HEK293 (cell line): ENCODE measurements around the gene CELF1.
A peak's percentile ranks its signal among the peaks of the same experiment; 100 is the strongest.

Source experiments
- CTCF ChIA-PET: fragments of 350-600 bp; formaldehyde crosslinking; extraction: SDS; loops from one replicate; lab custom pipeline; 2021; ENCODE audit warnings: antibody characterized with exemption; lab: Yijun Ruan, JAX
- POLR2A ChIA-PET: fragments of 300-600 bp; formaldehyde crosslinking; extraction: SDS; loops from one replicate; lab custom pipeline; 2020; ENCODE audit warnings: antibody characterized with exemption, inconsistent platforms; lab: Yijun Ruan, JAX
- H3K27ac ChIP-seq: fragments of 200-500 bp; sonication (Bioruptor generic); 2 replicates; pipeline ENCODE4 v1.5.1; 2014; ENCODE audit warnings: low read depth, low read length, control low read depth, inconsistent platforms; ENCODE audit errors: extremely low read depth
- H3K36me3 ChIP-seq, 2 experiments: fragments of 200-500 bp in 1 of 2; sonication (Bioruptor generic) in 1 of 2; 1 replicate in 1 of 2; 2 replicates in 1 of 2; pipeline ENCODE4 v1.5.1; 2014 to 2017; ENCODE audit warnings: inconsistent platforms in 2 of 2, low read length in 2 of 2; ENCODE audit not compliant: control insufficient read depth in 2 of 2, insufficient read depth in 1 of 2
- H3K4me1 ChIP-seq: fragments of 200-500 bp; sonication (Bioruptor generic); 2 replicates; pipeline ENCODE4 v1.5.1; 2014; ENCODE audit warnings: mild to moderate bottlenecking, low read length, inconsistent platforms; ENCODE audit not compliant: control insufficient read depth, insufficient read depth
- H3K4me3 ChIP-seq: 2 replicates; pipeline ENCODE4 v1.5.1; 2011; ENCODE audit warnings: low read depth, mild to moderate bottlenecking, control low read depth, low read length, moderate library complexity
- H3K9me3 ChIP-seq: fragments of 200-500 bp; sonication (Bioruptor generic); 2 replicates; pipeline ENCODE4 v1.5.1; 2014; ENCODE audit warnings: low read depth, low read length, inconsistent platforms; ENCODE audit not compliant: control insufficient read depth, insufficient read depth
- BCL6B ChIP-seq: fragments of 450-650 bp; formaldehyde crosslinking; IDR thresholded peaks from 2 replicates; pipeline ENCODE4 v1.5.1; 2017; ENCODE audit warnings: missing biosample characterization, missing genetic modification characterization
- GLI4 ChIP-seq: fragments of 450-650 bp; formaldehyde crosslinking; IDR thresholded peaks from 2 replicates; pipeline ENCODE4 v1.5.1; 2016; ENCODE audit warnings: missing biosample characterization, missing genetic modification characterization
- PBX3 ChIP-seq: sonication (generic); formaldehyde crosslinking; IDR thresholded peaks from 2 replicates; pipeline ENCODE4 v1.8.1; 2022; ENCODE audit warnings: mild to moderate bottlenecking, moderate library complexity, missing genetic modification reagents
- SCRT1 ChIP-seq: fragments of 450-650 bp; formaldehyde crosslinking; IDR thresholded peaks from 2 replicates; pipeline ENCODE4 v1.5.1; 2016; ENCODE audit warnings: missing biosample characterization, missing genetic modification characterization, borderline replicate concordance
- SCRT2 ChIP-seq: fragments of 450-650 bp; formaldehyde crosslinking; IDR thresholded peaks from 2 replicates; pipeline ENCODE4 v1.5.1; 2016; ENCODE audit warnings: missing biosample characterization, missing genetic modification characterization
- ZBTB48 ChIP-seq: fragments of 450-650 bp; formaldehyde crosslinking; IDR thresholded peaks from 2 replicates; pipeline ENCODE4 v1.5.1; 2016; ENCODE audit warnings: missing biosample characterization, missing genetic modification characterization
- ZIC2 ChIP-seq: fragments of 450-650 bp; formaldehyde crosslinking; IDR thresholded peaks from 2 replicates; pipeline ENCODE4 v1.5.1; 2016; ENCODE audit warnings: missing biosample characterization, missing genetic modification characterization
- ZNF114 ChIP-seq: fragments of 450-650 bp; formaldehyde crosslinking; IDR thresholded peaks from 2 replicates; pipeline ENCODE4 v1.5.0; 2017; ENCODE audit warnings: missing biosample characterization, missing genetic modification characterization
- ZNF19 ChIP-seq: fragments of 450-650 bp; formaldehyde crosslinking; IDR thresholded peaks from 2 replicates; pipeline ENCODE4; 2016; ENCODE audit warnings: missing biosample characterization, missing genetic modification characterization, low read depth
- ZNF223 ChIP-seq: fragments of 450-650 bp; formaldehyde crosslinking; IDR thresholded peaks from 2 replicates; pipeline ENCODE4 v1.5.1; 2016; ENCODE audit warnings: missing biosample characterization, missing genetic modification characterization
- ZNF280C ChIP-seq: fragments of 450-650 bp; formaldehyde crosslinking; IDR thresholded peaks from 2 replicates; pipeline ENCODE4 v1.5.1; 2016; ENCODE audit warnings: missing biosample characterization, missing genetic modification characterization
- ZNF366 ChIP-seq: fragments of 450-650 bp; formaldehyde crosslinking; conservative IDR thresholded peaks from 2 replicates; pipeline ENCODE4 v1.5.1; 2016; ENCODE audit warnings: missing biosample characterization, missing genetic modification characterization
- ZNF394 ChIP-seq: fragments of 450-650 bp; formaldehyde crosslinking; IDR thresholded peaks from 2 replicates; pipeline ENCODE4 v1.5.1; 2016; ENCODE audit warnings: missing biosample characterization, missing genetic modification characterization, mild to moderate bottlenecking, moderate library complexity, borderline replicate concordance
- ZNF48 ChIP-seq: fragments of 450-650 bp; formaldehyde crosslinking; IDR thresholded peaks from 2 replicates; pipeline ENCODE4 v1.5.1; 2016; ENCODE audit warnings: missing biosample characterization, missing genetic modification characterization
- ZNF488 ChIP-seq: fragments of 450-650 bp; formaldehyde crosslinking; IDR thresholded peaks from 2 replicates; pipeline ENCODE4 v1.5.1; 2016; ENCODE audit warnings: missing biosample characterization, missing genetic modification characterization
- ZNF501 ChIP-seq: fragments of 450-650 bp; formaldehyde crosslinking; IDR thresholded peaks from 2 replicates; pipeline ENCODE4 v1.5.1; 2016; ENCODE audit warnings: missing biosample characterization, missing genetic modification characterization
- ZNF513 ChIP-seq: fragments of 450-650 bp; IDR thresholded peaks from 2 replicates; pipeline ENCODE4 v1.5.1; 2018; ENCODE audit warnings: missing biosample characterization, missing genetic modification characterization
- ZNF521 ChIP-seq: fragments of 450-650 bp; formaldehyde crosslinking; IDR thresholded peaks from 2 replicates; pipeline ENCODE4 v1.5.1; 2017; ENCODE audit warnings: missing biosample characterization, mild to moderate bottlenecking, missing genetic modification characterization
- ZNF600 ChIP-seq: fragments of 450-650 bp; formaldehyde crosslinking; IDR thresholded peaks from 2 replicates; pipeline ENCODE4 v1.5.1; 2016; ENCODE audit warnings: missing biosample characterization, missing genetic modification characterization
- ZNF639 ChIP-seq: fragments of 450-650 bp; formaldehyde crosslinking; IDR thresholded peaks from 2 replicates; pipeline ENCODE4 v1.5.1; 2016; ENCODE audit warnings: missing biosample characterization, missing genetic modification characterization
- ZNF670 ChIP-seq: fragments of 450-650 bp; formaldehyde crosslinking; IDR thresholded peaks from 2 replicates; pipeline ENCODE4 v1.5.1; 2016; ENCODE audit warnings: missing biosample characterization, missing genetic modification characterization, low read depth
- ZNF768 ChIP-seq: fragments of 450-650 bp; formaldehyde crosslinking; IDR thresholded peaks from 2 replicates; pipeline ENCODE4 v1.5.1; 2018; ENCODE audit warnings: missing biosample characterization, mild to moderate bottlenecking, missing genetic modification characterization
- ZNF776 ChIP-seq: fragments of 450-650 bp; formaldehyde crosslinking; IDR thresholded peaks from 2 replicates; pipeline ENCODE4 v1.5.0; 2017; ENCODE audit warnings: missing biosample characterization, missing genetic modification characterization, borderline replicate concordance

The CELF1 gene

GRCh38 chr11:47433157-47433556 lies 119.8 kb downstream of the CELF1 start:
- Histone ChIP-seq H3K27ac (no peak overlapping the region), H3K36me3 (no peaks in the 10 kb centered on the region), H3K4me3 (no peak overlapping the region), H3K4me1 (no peaks in the 10 kb centered on the region), H3K9me3 (no peaks in the 10 kb centered on the region)
- ChIA-PET POLR2A (no interaction called here), CTCF (interaction anchor here (0.6 to 0.7 kb wide), 2 partner anchors 20 to 46 kb away, joined by 4 to 5 read pairs; no protein-coding TSS in a partner anchor)
- TF ChIP-seq BCL6B (tag by site-specific recombination) (peak; percentile 61; the same call in 1 of the 2 replicates), ZNF600 (tag by site-specific recombination) (peak; percentile 39; the same call in 1 of the 2 replicates), ZNF521 (tag by site-specific recombination) (no peak)

GRCh38 chr11:47431356-47432083 lies 121.4 kb downstream of the CELF1 start:
- H3K4me3 ChIP-seq, result no peak overlapping the region
- H3K4me1 ChIP-seq, result no peaks in the 10 kb centered on the region
- POLR2A ChIA-PET, result no interaction called here
- CTCF ChIA-PET, result interaction anchor here (0.6 kb wide), 1 partner anchor 289 kb away, joined by 4 read pairs; no protein-coding TSS in a partner anchor
- H3K36me3 ChIP-seq, result no peaks in the 10 kb centered on the region
- no peak overlapping the region for H3K27ac ChIP-seq
- H3K9me3 ChIP-seq, result no peaks in the 10 kb centered on the region
- no peak for TF ChIP-seq ZNF48 (tag by site-specific recombination)
- no peak for TF ChIP-seq ZNF223 (tag by site-specific recombination)
- no peak for TF ChIP-seq ZNF776 (tag by site-specific recombination)
- no peak for TF ChIP-seq PBX3 (CRISPR knock-in tag)
- no peak for TF ChIP-seq SCRT1
- TF ChIP-seq ZNF768 (tag by site-specific recombination), result no peak
- no peak for TF ChIP-seq SCRT2 (tag by site-specific recombination)
- TF ChIP-seq ZNF513 (tag by site-specific recombination), result no peak
- TF ChIP-seq ZNF501 (tag by site-specific recombination), result no peak
- TF ChIP-seq ZBTB48 (tag by site-specific recombination), result no peak

GRCh38 chr11:47430524-47430923 lies 122.4 kb downstream of the CELF1 start:
- ChIA-PET POLR2A (no interaction called here), CTCF (interaction anchor here (0.6 kb wide), 1 partner anchor 335 kb away, joined by 3 read pairs; no protein-coding TSS in a partner anchor)
- Histone ChIP-seq H3K9me3 (no peaks in the 10 kb centered on the region), H3K4me3 (no peak overlapping the region), H3K27ac (no peak overlapping the region), H3K36me3 (no peaks in the 10 kb centered on the region), H3K4me1 (no peaks in the 10 kb centered on the region)
- TF ChIP-seq ZNF19 (tag by site-specific recombination) (no peak), ZNF366 (tag by site-specific recombination) (no peak), ZNF114 (tag by site-specific recombination) (no peak), GLI4 (tag by site-specific recombination) (no peak), ZNF670 (no peak), ZNF488 (tag by site-specific recombination) (no peak), ZIC2 (tag by site-specific recombination) (no peak), ZNF639 (tag by site-specific recombination) (no peak), ZNF394 (no peak), ZNF280C (tag by site-specific recombination) (no peak)
